Gastrocnemius medialis (tissue), 4 donors: ENCODE measurements around the gene NR5A1.

Source experiments
- CTCF ChIP-seq, 5 experiments: fragments of 450-650 bp in 3 of 5; fragments of 200-600 bp in 2 of 5; sonication (generic) in 2 of 5; IDR thresholded peaks in 4 of 5; conservative IDR thresholded peaks in 1 of 5; 1 replicate in 4 of 5; 2 replicates in 1 of 5; pipeline ENCODE4 v1.5.1; 2016 to 2019; ENCODE audit warnings: antibody characterized with exemption in 5 of 5, mild to moderate bottlenecking in 3 of 5, moderate library complexity in 3 of 5
- POLR2A ChIP-seq, 2 donors: fragments of 450-650 bp; IDR thresholded peaks; one replicate each; pipeline ENCODE4 v1.6.1; 2017; ENCODE audit warnings: antibody characterized with exemption in 2 of 2, mild to moderate bottlenecking in 2 of 2, moderate library complexity in 2 of 2

- no peak for TF ChIP-seq CTCF (IDR thresholded peaks at IDR 0.05 in 4 of 5, conservative IDR thresholded peaks at IDR 0.05 in 1 of 5)
- TF ChIP-seq POLR2A (IDR thresholded peaks at IDR 0.05), result no peak
These were observed 33.9 kb downstream of the NR5A1 start for GRCh38 chr9:124473310-124473709.
